Left ventricle myocardium inferior (tissue), 1 donor: ENCODE data around the gene SWAP70. TPM values are rescaled to one million over a fixed set of nuclear protein-coding genes. Genes with fewer than 3 reads are reported as not detected.

Source experiments
- DNase-seq: peaks from one replicate; pipeline ENCODE4 v3.0.0-alpha.2; 2020
- H3K27ac ChIP-seq: fragments of 200-600 bp; replicated peaks from 2 replicates; pipeline ENCODE4 v1.8.0; 2021
- H3K27me3 ChIP-seq: fragments of 200-600 bp; 2 replicates; pipeline ENCODE4 v1.8.0; 2021; ENCODE audit warnings: low read depth
- H3K36me3 ChIP-seq: fragments of 200-600 bp; 2 replicates; pipeline ENCODE4 v1.8.0; 2021
- H3K4me1 ChIP-seq: fragments of 200-600 bp; 2 replicates; pipeline ENCODE4 v1.8.0; 2021
- H3K4me3 ChIP-seq: fragments of 200-600 bp; 2 replicates; pipeline ENCODE4 v1.8.0; 2021; ENCODE audit warnings: mild to moderate bottlenecking, moderate library complexity
- H3K9me3 ChIP-seq: fragments of 200-600 bp; replicated peaks from 2 replicates; pipeline ENCODE4 v1.8.0; 2021
- CTCF ChIP-seq: fragments of 200-600 bp; IDR thresholded peaks from 2 replicates; pipeline ENCODE4 v1.8.0; 2021; ENCODE audit warnings: antibody characterized with exemption, mild to moderate bottlenecking, borderline replicate concordance
- intact Hi-C: fragments of 100-400 bp; cut with micrococcal nuclease; formaldehyde crosslinking; loops from one replicate; pipeline ENCODE4 v1.11.0; 2022
- total RNA-seq: library from RNA; stranded (reverse); fragmentation: NEBNext Ultra II Directional; extraction: Animal tissue kit (Norgen Biotek cat#: 25700); gene quantifications from one replicate; pipeline ENCODE4 v1.2.1, GENCODE V29; 2021
- donor health status: DM: no; HTN: yes; CAD: no; lungs with severe emphysema.

SWAP70 gene
- total RNA-seq, 1 donor from 2014 or later, result 20.6 TPM

- no peak for TF ChIP-seq CTCF
- peaks cover 80% of the 10 kb centered on the region for H3K36me3 ChIP-seq
- intact Hi-C loops, result no loop called here
Measured at GRCh38 chr11:9732453-9732852, 68.6 kb downstream of the SWAP70 start.

GRCh38 chr11:9733212-9733611 lies 69.3 kb downstream of the SWAP70 start:
- intact Hi-C loops, result no loop called here
- H3K27ac ChIP-seq, result no peak overlapping the region
- H3K4me1 ChIP-seq, result peaks cover 16% of the 10 kb centered on the region
- no peak for DNase-seq
- H3K27me3 ChIP-seq, result no peaks in the 10 kb centered on the region
- H3K4me3 ChIP-seq, result no peak overlapping the region
- peaks cover 13% of the 10 kb centered on the region for H3K9me3 ChIP-seq
- no peak for TF ChIP-seq CTCF
- H3K36me3 ChIP-seq, result peaks cover 78% of the 10 kb centered on the region

More at GRCh38 chr11:9732453-9732852, 68.6 kb downstream of the SWAP70 start:
- H3K27ac ChIP-seq, result no peak overlapping the region
- no peak for DNase-seq
- no peak overlapping the region for H3K4me3 ChIP-seq
- peaks cover 13% of the 10 kb centered on the region for H3K9me3 ChIP-seq
- no peaks in the 10 kb centered on the region for H3K27me3 ChIP-seq
- peaks cover 12% of the 10 kb centered on the region for H3K4me1 ChIP-seq

- Histone ChIP-seq H3K36me3 (peaks cover 77% of the 10 kb centered on the region), H3K27ac (no peak overlapping the region)
- intact Hi-C loops, result no loop called here
Measured at GRCh38 chr11:9735236-9735635, 71.4 kb downstream of the SWAP70 start.

GRCh38 chr11:9735919-9736318 lies 72.0 kb downstream of the SWAP70 start:
- intact Hi-C loops, result no loop called here
- no peak for TF ChIP-seq CTCF
- DNase-seq, result no peak
- Histone ChIP-seq H3K27me3 (no peaks in the 10 kb centered on the region), H3K9me3 (peaks cover 13% of the 10 kb centered on the region), H3K4me3 (no peak overlapping the region), H3K27ac (no peak overlapping the region), H3K36me3 (peaks cover 79% of the 10 kb centered on the region), H3K4me1 (peaks cover 28% of the 10 kb centered on the region)

More at GRCh38 chr11:9735236-9735635, 71.4 kb downstream of the SWAP70 start:
- no peaks in the 10 kb centered on the region for H3K27me3 ChIP-seq
- H3K9me3 ChIP-seq, result peaks cover 13% of the 10 kb centered on the region
- DNase-seq, result no peak
- TF ChIP-seq CTCF, result no peak
- no peak overlapping the region for H3K4me3 ChIP-seq
- peaks cover 31% of the 10 kb centered on the region for H3K4me1 ChIP-seq

GRCh38 chr11:9736365-9736764 lies 72.5 kb downstream of the SWAP70 start:
- no peak overlapping the region for H3K27ac ChIP-seq
- intact Hi-C loops, result no loop called here
- DNase-seq, result no peak
- H3K9me3 ChIP-seq, result peaks cover 13% of the 10 kb centered on the region
- H3K36me3 ChIP-seq, result peaks cover 83% of the 10 kb centered on the region
- H3K4me3 ChIP-seq, result no peak overlapping the region
- no peak for TF ChIP-seq CTCF
- H3K4me1 ChIP-seq, result peaks cover 24% of the 10 kb centered on the region
- no peaks in the 10 kb centered on the region for H3K27me3 ChIP-seq
